Measurements from ENCODE around the gene NCK2.

Gene NCK2

DNA sequence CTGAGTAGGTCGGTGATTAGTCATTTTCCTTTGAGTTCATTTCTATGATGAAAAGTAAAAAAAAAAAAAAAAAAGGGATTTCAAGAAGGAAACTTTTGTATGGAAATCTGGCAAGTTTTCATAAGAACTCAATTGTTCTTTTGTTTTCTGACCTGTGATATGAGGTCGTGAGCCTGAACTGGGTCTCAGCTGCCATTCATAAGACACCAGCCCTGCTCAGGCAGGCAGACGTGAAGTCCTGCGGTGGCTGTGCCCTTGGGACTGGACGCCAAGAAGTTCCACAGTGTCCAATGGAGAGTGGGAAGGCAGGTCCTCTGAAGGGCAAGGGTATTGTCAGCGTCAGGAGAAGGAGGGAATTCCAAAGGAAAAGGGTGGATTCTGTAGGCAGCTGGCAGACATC, 183.9 kb downstream of the NCK2 start:
- TF ChIP-seq, protein P1, sequence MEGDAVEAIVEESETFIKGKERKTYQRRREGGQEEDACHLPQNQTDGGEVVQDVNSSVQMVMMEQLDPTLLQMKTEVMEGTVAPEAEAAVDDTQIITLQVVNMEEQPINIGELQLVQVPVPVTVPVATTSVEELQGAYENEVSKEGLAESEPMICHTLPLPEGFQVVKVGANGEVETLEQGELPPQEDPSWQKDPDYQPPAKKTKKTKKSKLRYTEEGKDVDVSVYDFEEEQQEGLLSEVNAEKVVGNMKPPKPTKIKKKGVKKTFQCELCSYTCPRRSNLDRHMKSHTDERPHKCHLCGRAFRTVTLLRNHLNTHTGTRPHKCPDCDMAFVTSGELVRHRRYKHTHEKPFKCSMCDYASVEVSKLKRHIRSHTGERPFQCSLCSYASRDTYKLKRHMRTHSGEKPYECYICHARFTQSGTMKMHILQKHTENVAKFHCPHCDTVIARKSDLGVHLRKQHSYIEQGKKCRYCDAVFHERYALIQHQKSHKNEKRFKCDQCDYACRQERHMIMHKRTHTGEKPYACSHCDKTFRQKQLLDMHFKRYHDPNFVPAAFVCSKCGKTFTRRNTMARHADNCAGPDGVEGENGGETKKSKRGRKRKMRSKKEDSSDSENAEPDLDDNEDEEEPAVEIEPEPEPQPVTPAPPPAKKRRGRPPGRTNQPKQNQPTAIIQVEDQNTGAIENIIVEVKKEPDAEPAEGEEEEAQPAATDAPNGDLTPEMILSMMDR (conservative IDR thresholded peaks at IDR 0.05; ENCODE audit: low read depth, low read length) = no peak
- no peak overlapping the region for H3K4me3 ChIP-seq (ENCODE audit: low read depth, low read length)
- DNase-seq (ENCODE audit: low read depth) = no peak

DNA sequence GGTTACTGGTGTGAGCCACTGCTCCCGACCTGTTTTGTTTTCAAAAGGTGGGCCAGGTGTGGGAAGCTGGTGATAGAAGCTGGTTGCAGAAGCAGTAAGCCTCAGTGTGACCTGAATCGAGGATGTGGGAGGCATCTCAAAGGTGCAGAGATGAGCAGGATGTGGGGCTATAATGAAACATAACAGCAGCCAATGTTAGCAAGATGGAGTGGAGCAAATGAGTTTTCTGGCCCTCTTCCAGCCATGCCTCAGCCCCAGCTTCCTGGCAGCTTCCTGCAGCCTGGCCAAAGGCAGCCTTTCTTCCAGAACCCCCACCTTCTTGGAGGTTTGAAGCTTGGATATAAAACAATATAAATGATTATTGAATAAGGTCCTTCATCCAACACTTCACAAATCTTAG, 184.8 kb downstream of the NCK2 start:
- peak; percentile 18 for DNase-seq (ENCODE audit: low read depth)
- H3K4me3 ChIP-seq (ENCODE audit: low read depth, low read length) = no peak overlapping the region
- TF ChIP-seq, protein P1 (conservative IDR thresholded peaks at IDR 0.05; ENCODE audit: low read depth, low read length) = no peak

DNA sequence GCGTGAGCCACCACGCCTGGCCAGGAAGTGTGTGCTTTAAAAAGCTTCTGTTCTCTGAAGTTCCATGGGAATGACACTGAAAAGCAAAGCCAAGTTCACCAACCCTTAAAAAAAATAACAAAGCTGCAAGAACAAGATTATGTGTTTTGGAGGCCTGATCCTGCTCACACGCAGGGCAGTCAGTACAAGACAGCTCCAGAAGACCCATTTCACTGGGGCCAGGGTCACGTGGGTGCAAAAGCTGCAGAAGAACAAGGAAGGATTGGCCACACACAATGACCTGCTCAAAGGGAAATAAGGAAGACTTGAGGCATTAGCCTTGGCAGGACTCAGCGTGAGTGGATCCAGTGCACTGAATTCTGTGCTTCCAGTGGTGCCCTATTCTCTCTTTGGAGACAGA, 187.9 kb downstream of the NCK2 start:
- TF ChIP-seq, protein P1 (conservative IDR thresholded peaks at IDR 0.05; ENCODE audit: low read depth, low read length) = no peak
- no peak for DNase-seq (ENCODE audit: low read depth)
- H3K4me3 ChIP-seq (ENCODE audit: low read depth, low read length) = no peak overlapping the region

DNA sequence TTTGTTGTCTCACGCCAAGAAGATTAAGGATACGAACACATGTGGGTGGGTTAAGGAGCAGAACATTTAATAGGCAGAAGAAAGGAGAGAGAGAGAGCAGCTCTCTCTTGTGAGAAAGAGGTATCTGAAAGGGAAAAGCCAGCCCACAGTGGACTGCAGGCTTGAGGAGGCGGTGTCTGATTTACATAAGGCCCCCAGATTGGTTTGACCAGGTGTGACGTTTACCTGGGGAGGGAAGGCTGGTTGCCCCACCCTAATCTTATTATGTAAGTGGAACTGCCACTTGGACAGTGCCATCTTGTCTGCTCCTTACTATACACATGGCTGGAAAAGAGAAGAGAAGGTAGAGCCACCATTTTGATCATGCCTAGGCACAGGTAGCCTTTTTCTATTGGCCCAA, 189.2 kb downstream of the NCK2 start:
- no peak for DNase-seq (ENCODE audit: low read depth)
- TF ChIP-seq, protein P1 (conservative IDR thresholded peaks at IDR 0.05; ENCODE audit: low read depth, low read length) = no peak
- no peak overlapping the region for H3K4me3 ChIP-seq (ENCODE audit: low read depth, low read length)

DNA sequence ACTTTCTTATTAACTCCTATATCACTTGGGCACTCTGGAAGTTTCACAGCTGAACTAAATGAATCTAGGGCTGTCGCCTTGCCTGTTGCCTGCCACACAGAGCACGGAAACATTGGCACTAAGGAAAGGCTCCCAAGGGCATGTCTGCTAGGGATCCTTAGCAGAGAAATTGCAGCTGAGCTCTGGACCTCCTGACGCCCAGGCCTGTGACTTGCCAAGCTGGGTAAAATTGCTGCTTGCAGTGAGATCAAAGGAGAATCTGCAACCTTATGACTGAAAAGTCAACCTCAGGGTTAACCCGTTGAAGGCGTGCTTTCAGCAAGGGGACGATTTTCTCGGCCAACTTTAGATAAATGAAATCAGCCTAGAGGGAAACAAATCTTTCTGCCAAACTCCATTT, 189.8 kb downstream of the NCK2 start:
- no peak for DNase-seq (ENCODE audit: low read depth)
- no peak overlapping the region for H3K4me3 ChIP-seq (ENCODE audit: low read depth, low read length)
- TF ChIP-seq, protein P1 (conservative IDR thresholded peaks at IDR 0.05; ENCODE audit: low read depth, low read length) = no peak

DNA sequence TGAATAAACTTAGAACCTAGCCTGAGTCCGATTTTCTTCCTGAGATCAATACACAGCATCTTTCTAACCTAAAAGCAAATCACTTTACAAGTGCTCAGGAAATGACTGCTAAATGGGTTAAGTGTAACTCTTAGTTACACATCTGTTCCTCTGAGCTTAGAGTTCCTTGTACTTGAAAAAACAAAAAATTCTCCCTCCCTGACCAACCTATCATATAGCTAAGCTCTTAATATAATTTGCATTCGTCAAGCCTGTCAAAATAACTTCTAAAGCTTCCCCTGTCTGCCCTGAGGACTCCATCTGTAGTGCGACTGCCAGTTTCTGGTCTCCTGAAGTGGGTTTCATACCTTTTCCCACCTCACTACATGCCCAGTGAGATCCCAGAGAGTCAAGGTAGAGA, 190.4 kb downstream of the NCK2 start:
- TF ChIP-seq, protein P1 (conservative IDR thresholded peaks at IDR 0.05; ENCODE audit: low read depth, low read length) = no peak
- no peak for DNase-seq (ENCODE audit: low read depth)
- no peak overlapping the region for H3K4me3 ChIP-seq (ENCODE audit: low read depth, low read length)

DNA sequence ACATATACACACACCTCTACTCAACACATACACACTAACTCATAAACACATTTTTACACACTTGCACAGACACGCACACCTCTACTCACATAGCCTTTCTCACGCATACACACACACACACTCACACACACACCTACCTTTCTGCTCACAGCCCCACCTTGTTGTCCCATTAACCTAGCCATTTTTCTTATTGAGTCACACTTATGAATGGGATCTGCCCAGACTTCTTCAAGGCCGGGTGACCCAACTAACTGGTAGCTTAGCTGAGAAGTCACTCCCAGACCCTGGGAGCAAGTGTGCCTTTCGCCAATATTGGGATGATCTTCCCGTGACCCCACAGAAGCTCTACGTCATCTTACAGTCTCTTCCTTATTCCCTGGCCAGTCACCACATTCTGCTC, 192.2 kb downstream of the NCK2 start:
- DNase-seq (ENCODE audit: low read depth) = no peak
- H3K4me3 ChIP-seq (ENCODE audit: low read depth, low read length) = no peak overlapping the region
- TF ChIP-seq, protein P1 (conservative IDR thresholded peaks at IDR 0.05; ENCODE audit: low read depth, low read length) = no peak
